K562 (cell line): Measurements from ENCODE around the gene SNUPN. TPM values are rescaled to one million over a fixed set of nuclear protein-coding genes. Genes with fewer than 3 reads are reported as not detected.

Experiments used
- BRD4 ChIP-seq: fragments of 200-600 bp; sonication (generic); IDR thresholded peaks from 2 replicates; pipeline ENCODE4 v1.6.1; 2017; ENCODE audit warnings: inconsistent platforms
- CHD1 ChIP-seq: fragments of 200-600 bp; sonication (generic); IDR thresholded peaks from one replicate; pipeline ENCODE4 v1.6.1; 2012; ENCODE audit warnings: mild to moderate bottlenecking, moderate library complexity, low read length, inconsistent platforms
- FOXP4 ChIP-seq: sonication (generic); formaldehyde crosslinking; IDR thresholded peaks from 2 replicates; pipeline ENCODE4 v1.8.0; 2022; ENCODE audit warnings: mild to moderate bottlenecking, missing genetic modification reagents, borderline replicate concordance
- HMGN3 ChIP-seq: IDR thresholded peaks from 2 replicates; pipeline ENCODE4 v1.6.1; 2011; ENCODE audit warnings: borderline replicate concordance, low read depth, mild to moderate bottlenecking, mixed read lengths, low read length; ENCODE audit not compliant: insufficient read length; ENCODE audit errors: extremely low read depth
- RBM22 ChIP-seq: fragments of 200-400 bp; formaldehyde crosslinking; IDR thresholded peaks from 2 replicates; pipeline ENCODE4 v1.6.1; 2018; ENCODE audit warnings: low read length, low read depth; ENCODE audit not compliant: poor library complexity, severe bottlenecking
- USF1 ChIP-seq: sonication (generic); formaldehyde crosslinking; IDR thresholded peaks from 2 replicates; pipeline ENCODE4 v1.9.0; 2022; ENCODE audit warnings: mild to moderate bottlenecking, missing genetic modification reagents
- ZNF449 ChIP-seq: fragments of 250-450 bp; sonication (Bioruptor Pico); IDR thresholded peaks from 2 replicates; pipeline ENCODE4 v1.8.0; 2022; ENCODE audit warnings: moderate library complexity, mild to moderate bottlenecking, inconsistent platforms
- polyA plus RNA-seq, 8 experiments: library from polyadenylated mRNA; depleted of rRNA in 4 of 8; stranded (reverse) in 5 of 8; unstranded in 3 of 8; fragments of >200 nt; fragmentation: Nextera tagmentation in 2 of 8; fragmentation: Illumina TruSeq in 1 of 8; extraction: Ambion mirVana in 2 of 8; extraction: Trizol in 1 of 8; gene quantifications; 2 replicates each; pipeline versions ENCODE4 v1.2.1 to v1.2.3, GENCODE V29; 2011 to 2014; ENCODE audit warnings: inconsistent platforms in 1 of 8, missing spikeins in 1 of 8
- total RNA-seq, 7 experiments: library from RNA; depleted of rRNA in 6 of 7; stranded (reverse); fragments of >200 nt in 6 of 7; fragmentation: Illumina TruSeq in 2 of 7; extraction: Trizol in 2 of 7; gene quantifications; 2 replicates each; pipeline versions ENCODE4 v1.2.1 to v1.2.3, GENCODE V29; 2011 to 2021; ENCODE audit warnings: low replicate concordance in 1 of 7
- TF ChIP-seq, protein P1 (sequence below): IDR thresholded peaks from 2 replicates; pipeline ENCODE4 v1.6.1; 2016; ENCODE audit warnings: missing genetic modification characterization, missing compliant biosample characterization
- TF ChIP-seq, protein P2 (sequence below), 2 experiments: fragments of 450-650 bp; formaldehyde crosslinking in 1 of 2; IDR thresholded peaks; 2 replicates each; pipeline versions ENCODE4 v1.4.0 to v1.6.1; 2014 to 2020; ENCODE audit warnings: mild to moderate bottlenecking in 2 of 2, borderline replicate concordance in 1 of 2, low read depth in 1 of 2
- TF ChIP-seq, protein P3 (sequence below): fragments of 450-650 bp; IDR thresholded peaks from 2 replicates; pipeline ENCODE4 v1.6.1; 2016

The SNUPN gene
- total and polyA plus RNA-seq, 9 of the 15 experiments (the other 6 are each of a cell fraction or from before 2014, with no cell fraction given), result 32.2 to 78.3 (median 40.0) TPM

DNA sequence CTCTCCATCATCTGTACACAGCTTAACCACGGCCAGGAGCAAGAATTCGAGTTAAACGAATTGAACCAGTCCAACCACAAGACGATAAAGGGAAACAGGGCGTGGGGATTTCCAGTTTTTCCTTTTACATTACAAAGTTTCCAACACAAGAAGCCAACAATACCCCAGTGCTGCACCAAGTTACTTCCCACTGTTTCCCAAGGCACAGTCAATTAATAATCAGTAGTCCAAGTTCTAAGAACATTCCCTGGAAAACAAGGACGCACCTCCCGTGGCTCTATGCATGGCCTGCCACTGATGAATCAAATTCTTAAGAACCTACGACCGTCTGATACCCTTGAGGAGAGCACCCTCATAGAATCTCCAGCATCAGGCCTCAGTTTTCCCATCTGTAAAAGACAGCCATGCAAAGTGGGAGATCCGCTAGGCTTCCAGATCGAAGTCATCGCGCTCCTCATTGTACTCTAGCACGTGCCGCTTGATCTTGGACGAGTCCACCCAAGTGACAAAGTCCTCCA lies 13.7 kb upstream of the SNUPN start (continued):
- TF ChIP-seq, protein P1, sequence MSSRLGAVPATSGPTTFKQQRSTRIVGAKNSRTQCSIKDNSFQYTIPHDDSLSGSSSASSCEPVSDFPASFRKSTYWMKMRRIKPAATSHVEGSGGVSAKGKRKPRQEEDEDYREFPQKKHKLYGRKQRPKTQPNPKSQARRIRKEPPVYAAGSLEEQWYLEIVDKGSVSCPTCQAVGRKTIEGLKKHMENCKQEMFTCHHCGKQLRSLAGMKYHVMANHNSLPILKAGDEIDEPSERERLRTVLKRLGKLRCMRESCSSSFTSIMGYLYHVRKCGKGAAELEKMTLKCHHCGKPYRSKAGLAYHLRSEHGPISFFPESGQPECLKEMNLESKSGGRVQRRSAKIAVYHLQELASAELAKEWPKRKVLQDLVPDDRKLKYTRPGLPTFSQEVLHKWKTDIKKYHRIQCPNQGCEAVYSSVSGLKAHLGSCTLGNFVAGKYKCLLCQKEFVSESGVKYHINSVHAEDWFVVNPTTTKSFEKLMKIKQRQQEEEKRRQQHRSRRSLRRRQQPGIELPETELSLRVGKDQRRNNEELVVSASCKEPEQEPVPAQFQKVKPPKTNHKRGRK, result no peak
- TF ChIP-seq FOXP4 (CRISPR knock-in tag), result no peak
- TF ChIP-seq, protein P2, sequence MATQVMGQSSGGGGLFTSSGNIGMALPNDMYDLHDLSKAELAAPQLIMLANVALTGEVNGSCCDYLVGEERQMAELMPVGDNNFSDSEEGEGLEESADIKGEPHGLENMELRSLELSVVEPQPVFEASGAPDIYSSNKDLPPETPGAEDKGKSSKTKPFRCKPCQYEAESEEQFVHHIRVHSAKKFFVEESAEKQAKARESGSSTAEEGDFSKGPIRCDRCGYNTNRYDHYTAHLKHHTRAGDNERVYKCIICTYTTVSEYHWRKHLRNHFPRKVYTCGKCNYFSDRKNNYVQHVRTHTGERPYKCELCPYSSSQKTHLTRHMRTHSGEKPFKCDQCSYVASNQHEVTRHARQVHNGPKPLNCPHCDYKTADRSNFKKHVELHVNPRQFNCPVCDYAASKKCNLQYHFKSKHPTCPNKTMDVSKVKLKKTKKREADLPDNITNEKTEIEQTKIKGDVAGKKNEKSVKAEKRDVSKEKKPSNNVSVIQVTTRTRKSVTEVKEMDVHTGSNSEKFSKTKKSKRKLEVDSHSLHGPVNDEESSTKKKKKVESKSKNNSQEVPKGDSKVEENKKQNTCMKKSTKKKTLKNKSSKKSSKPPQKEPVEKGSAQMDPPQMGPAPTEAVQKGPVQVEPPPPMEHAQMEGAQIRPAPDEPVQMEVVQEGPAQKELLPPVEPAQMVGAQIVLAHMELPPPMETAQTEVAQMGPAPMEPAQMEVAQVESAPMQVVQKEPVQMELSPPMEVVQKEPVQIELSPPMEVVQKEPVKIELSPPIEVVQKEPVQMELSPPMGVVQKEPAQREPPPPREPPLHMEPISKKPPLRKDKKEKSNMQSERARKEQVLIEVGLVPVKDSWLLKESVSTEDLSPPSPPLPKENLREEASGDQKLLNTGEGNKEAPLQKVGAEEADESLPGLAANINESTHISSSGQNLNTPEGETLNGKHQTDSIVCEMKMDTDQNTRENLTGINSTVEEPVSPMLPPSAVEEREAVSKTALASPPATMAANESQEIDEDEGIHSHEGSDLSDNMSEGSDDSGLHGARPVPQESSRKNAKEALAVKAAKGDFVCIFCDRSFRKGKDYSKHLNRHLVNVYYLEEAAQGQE (IDR thresholded peaks at IDR 0.05; ENCODE audit: borderline replicate concordance), result no peak
- TF ChIP-seq, protein P2 (CRISPR knock-in tag; IDR thresholded peaks at IDR 0.05; ENCODE audit: low read depth), result no peak
- TF ChIP-seq, protein P3, sequence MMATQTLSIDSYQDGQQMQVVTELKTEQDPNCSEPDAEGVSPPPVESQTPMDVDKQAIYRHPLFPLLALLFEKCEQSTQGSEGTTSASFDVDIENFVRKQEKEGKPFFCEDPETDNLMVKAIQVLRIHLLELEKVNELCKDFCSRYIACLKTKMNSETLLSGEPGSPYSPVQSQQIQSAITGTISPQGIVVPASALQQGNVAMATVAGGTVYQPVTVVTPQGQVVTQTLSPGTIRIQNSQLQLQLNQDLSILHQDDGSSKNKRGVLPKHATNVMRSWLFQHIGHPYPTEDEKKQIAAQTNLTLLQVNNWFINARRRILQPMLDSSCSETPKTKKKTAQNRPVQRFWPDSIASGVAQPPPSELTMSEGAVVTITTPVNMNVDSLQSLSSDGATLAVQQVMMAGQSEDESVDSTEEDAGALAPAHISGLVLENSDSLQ, result 0 out of 2 replicates have a peak, but pooled peaks have one; percentile 11
- TF ChIP-seq HMGN3, result no peak
- no peak for TF ChIP-seq RBM22
- TF ChIP-seq ZNF449 (CRISPR knock-in tag), result no peak
- peak; percentile 42; the same call in 1 of the 2 replicates for TF ChIP-seq USF1 (CRISPR knock-in tag)
- no peak; the same call in 1 of the 2 replicates for TF ChIP-seq BRD4
- TF ChIP-seq CHD1, result peak; percentile 5
